H1 (cell line): ENCODE results near the gene PTPRD. TPM values are rescaled to one million over a fixed set of nuclear protein-coding genes. Genes with fewer than 3 reads are reported as not detected.

Experiments
- CTCF ChIA-PET: fragments of 300-600 bp; sonication (Branson Sonifier 250); formaldehyde crosslinking; loops from one replicate; lab custom pipeline; 2021; ENCODE audit not compliant: partially characterized antibody; lab: Charles Lee
- POLR2A ChIA-PET: fragments of 300-600 bp; sonication (Branson Sonifier 250); formaldehyde crosslinking; loops from one replicate; lab custom pipeline; 2021; ENCODE audit warnings: inconsistent platforms; ENCODE audit not compliant: partially characterized antibody; lab: Charles Lee
- DNase-seq, 2 experiments: peaks; one replicate each; pipeline versions ENCODE4 v3.0.0 to v3.0.0-alpha.2; 2010 to 2022; ENCODE audit warnings: low spot score in 2 of 2, low read depth in 1 of 2, mixed read lengths in 1 of 2
- FAIRE-seq: peaks from 2 replicates; lab custom pipeline; 2011; peaks lifted over from hg19 to GRCh38; lab: Jason Lieb, UNC
- H2AFZ ChIP-seq: 2 replicates; pipeline ENCODE4 v1.8.1; 2012; ENCODE audit warnings: low read length, inconsistent platforms
- H2AK5ac ChIP-seq: 2 replicates; pipeline ENCODE4 v1.6.1; 2013; ENCODE audit warnings: low read depth, low read length
- H2BK120ac ChIP-seq: replicated peaks from 2 replicates; pipeline ENCODE3; 2013; ENCODE audit warnings: low read depth, low read length, inconsistent platforms
- H2BK12ac ChIP-seq: 2 replicates; pipeline ENCODE4 v1.6.1; 2013; ENCODE audit warnings: low read depth, low read length
- H2BK15ac ChIP-seq: 2 replicates; pipeline ENCODE4 v1.6.1; 2013; ENCODE audit warnings: low read length
- H2BK20ac ChIP-seq: 2 replicates; pipeline ENCODE4 v1.6.1; 2013; ENCODE audit warnings: low read length
- H2BK5ac ChIP-seq: 2 replicates; pipeline ENCODE4 v1.6.1; 2013; ENCODE audit warnings: low read depth, low read length
- H3K14ac ChIP-seq: 2 replicates; pipeline ENCODE4 v1.6.1; 2013; ENCODE audit warnings: inconsistent platforms; ENCODE audit not compliant: insufficient read length
- H3K18ac ChIP-seq: 2 replicates; pipeline ENCODE4 v1.6.1; 2013; ENCODE audit warnings: low read length; ENCODE audit errors: extremely low read depth
- H3K23ac ChIP-seq: 2 replicates; pipeline ENCODE4 v1.6.1; 2013; ENCODE audit warnings: inconsistent platforms; ENCODE audit not compliant: insufficient read length
- H3K23me2 ChIP-seq: 2 replicates; pipeline ENCODE4 v1.6.1; 2013; ENCODE audit warnings: low read depth, low read length
- H3K27ac ChIP-seq: 2 replicates; pipeline ENCODE4 v1.6.1; 2011; ENCODE audit warnings: low read depth, low read length, inconsistent platforms
- H3K27me3 ChIP-seq, 4 experiments: replicated peaks in 1 of 4; 1 replicate in 1 of 4; 2 replicates in 3 of 4; pipeline versions ENCODE4 v1.6.1 to v1.8.1; 2011 to 2013; ENCODE audit warnings: low read length in 3 of 4, mild to moderate bottlenecking in 3 of 4, inconsistent platforms in 2 of 4, mixed read lengths in 2 of 4, moderate library complexity in 1 of 4; ENCODE audit not compliant: control insufficient read depth in 3 of 4, insufficient read depth in 3 of 4; ENCODE audit errors: extremely low read depth in 1 of 4
- H3K36me3 ChIP-seq, 4 experiments: 2 replicates each; pipeline versions ENCODE4 v1.6.1 to v1.8.1; 2011 to 2013; ENCODE audit warnings: mild to moderate bottlenecking in 4 of 4, low read length in 3 of 4, moderate library complexity in 2 of 4, control low read depth in 1 of 4, inconsistent platforms in 1 of 4; ENCODE audit not compliant: insufficient read depth in 4 of 4, control insufficient read depth in 2 of 4
- H3K4ac ChIP-seq: replicated peaks from 2 replicates; pipeline ENCODE3; 2013; ENCODE audit warnings: low read length, low read depth, mixed read lengths, inconsistent platforms; ENCODE audit not compliant: insufficient read length
- H3K4me1 ChIP-seq, 4 experiments: replicated peaks in 1 of 4; 1 replicate in 1 of 4; 2 replicates in 3 of 4; pipeline versions ENCODE4 v1.6.1 to v1.8.1; 2011 to 2013; ENCODE audit warnings: low read length in 3 of 4, inconsistent platforms in 2 of 4, mixed read lengths in 1 of 4; ENCODE audit not compliant: insufficient read depth in 4 of 4, control insufficient read depth in 3 of 4
- H3K4me2 ChIP-seq, 2 experiments: 2 replicates each; pipeline versions ENCODE4 v1.6.1 to v1.8.1; 2011 to 2013; ENCODE audit warnings: low read depth in 2 of 2, low read length in 2 of 2, control low read depth in 1 of 2, inconsistent platforms in 1 of 2, mild to moderate bottlenecking in 1 of 2; ENCODE audit not compliant: insufficient read depth in 1 of 2
- H3K4me3 ChIP-seq, 4 experiments: fragments of 200-600, 300-600 bp in 1 of 4; sonication (generic), shearing (Covaris generic), sonication (Bioruptor Twin) in 1 of 4; 2 replicates each; pipeline versions ENCODE4 v1.5.1 to v1.8.1; 2011 to 2016; ENCODE audit warnings: low read length in 4 of 4, low read depth in 3 of 4, control low read depth in 2 of 4, inconsistent platforms in 2 of 4, mild to moderate bottlenecking in 2 of 4, mixed read lengths in 1 of 4, moderate library complexity in 1 of 4; ENCODE audit not compliant: insufficient read depth in 2 of 4; ENCODE audit errors: extremely low read depth in 1 of 4
- H3K56ac ChIP-seq: replicated peaks from 2 replicates; pipeline ENCODE3; 2013; ENCODE audit warnings: low read depth, mild to moderate bottlenecking, mixed read lengths, low read length, inconsistent platforms; ENCODE audit not compliant: insufficient read length
- H3K79me1 ChIP-seq: 2 replicates; pipeline ENCODE4 v1.6.1; 2013; ENCODE audit warnings: low read depth, low read length, control low read depth
- H3K79me2 ChIP-seq, 2 experiments: 2 replicates each; pipeline versions ENCODE4 v1.6.1 to v1.8.1; 2012 to 2013; ENCODE audit warnings: low read length in 2 of 2, mild to moderate bottlenecking in 2 of 2, inconsistent platforms in 1 of 2; ENCODE audit not compliant: insufficient read depth in 2 of 2, control insufficient read depth in 1 of 2
- H3K9ac ChIP-seq, 4 experiments: replicated peaks in 1 of 4; 1 replicate in 1 of 4; 2 replicates in 3 of 4; pipeline versions ENCODE4 v1.6.1 to v1.8.1; 2011 to 2013; ENCODE audit warnings: low read depth in 3 of 4, low read length in 3 of 4, control low read depth in 2 of 4, mild to moderate bottlenecking in 2 of 4, moderate library complexity in 2 of 4, inconsistent platforms in 1 of 4; ENCODE audit errors: extremely low read depth in 1 of 4
- H3K9me3 ChIP-seq, 2 experiments: 2 replicates each; pipeline versions ENCODE4 v1.6.1 to v1.8.1; 2012 to 2013; ENCODE audit warnings: mild to moderate bottlenecking in 2 of 2, moderate library complexity in 2 of 2, control low read depth in 1 of 2, inconsistent platforms in 1 of 2, low read depth in 1 of 2, low read length in 1 of 2, mixed read lengths in 1 of 2; ENCODE audit not compliant: insufficient read depth in 2 of 2
- H4K20me1 ChIP-seq, 2 experiments: replicated peaks in 1 of 2; 2 replicates each; pipeline versions ENCODE3 to v1.8.1; 2011 to 2013; ENCODE audit warnings: inconsistent platforms in 2 of 2, low read length in 2 of 2, mild to moderate bottlenecking in 1 of 2; ENCODE audit not compliant: insufficient read depth in 2 of 2, control insufficient read depth in 1 of 2
- H4K5ac ChIP-seq: 2 replicates; pipeline ENCODE4 v1.6.1; 2013; ENCODE audit warnings: low read length, low read depth, mixed read lengths, inconsistent platforms; ENCODE audit not compliant: insufficient read length
- H4K8ac ChIP-seq: 2 replicates; pipeline ENCODE4 v1.8.0; 2013; ENCODE audit warnings: mild to moderate bottlenecking, moderate library complexity, low read length, inconsistent platforms; ENCODE audit not compliant: insufficient read depth; ENCODE audit errors: extremely low read depth
- H4K91ac ChIP-seq: replicated peaks from 2 replicates; pipeline ENCODE3; 2013; ENCODE audit warnings: low read length, mixed read lengths, inconsistent platforms; ENCODE audit not compliant: insufficient read length
- CREB1 ChIP-seq: IDR thresholded peaks from 2 replicates; pipeline ENCODE4 v1.6.1; 2012; ENCODE audit warnings: inconsistent platforms
- JUN ChIP-seq: IDR thresholded peaks from 2 replicates; pipeline ENCODE4 v1.6.1; 2011; ENCODE audit warnings: low read depth, mild to moderate bottlenecking, improper control_type of control experiment, low read length
- JUND ChIP-seq: IDR thresholded peaks from 2 replicates; pipeline ENCODE4 v1.6.1; 2011; ENCODE audit warnings: mild to moderate bottlenecking, improper control_type of control experiment, low read length
- POLR2A ChIP-seq, 2 experiments: IDR thresholded peaks; 1 replicate in 1 of 2; 2 replicates in 1 of 2; pipeline ENCODE4 v1.6.1; 2011; ENCODE audit warnings: low read depth in 2 of 2, low read length in 2 of 2, mild to moderate bottlenecking in 2 of 2; ENCODE audit errors: control extremely low read depth in 1 of 2
- WGBS, 2 experiments: shearing (Covaris generic) in 1 of 2; methylation state at CpG; one replicate each; pipeline versions ENCODE4 v1.1.6 to v1.1.7; 2013 to 2015; ENCODE audit warnings: low lambda C conversion rate in 2 of 2, mixed read lengths in 2 of 2, inconsistent platforms in 1 of 2, low coverage in 1 of 2, missing lambda C conversion rate in 1 of 2; ENCODE audit not compliant: insufficient replicate concordance in 2 of 2, insufficient coverage in 1 of 2, insufficient read length in 1 of 2; ENCODE audit errors: extremely low coverage in 1 of 2, missing lambda C conversion rate in 1 of 2; 5-methylcytosine and 5-hydroxymethylcytosine counted together
- polyA plus RNA-seq, 7 experiments: library from polyadenylated mRNA; depleted of rRNA in 3 of 7; stranded (reverse) in 5 of 7; unstranded in 2 of 7; fragments of >200 nt in 5 of 7; fragments of 200-250 nt in 2 of 7; gene quantifications; 1 replicate in 5 of 7; 2 replicates in 1 of 7; 4 replicates in 1 of 7; pipeline versions ENCODE4 v1.2.1 to v1.2.3, GENCODE V29; 2011 to 2013; ENCODE audit warnings: missing spikeins in 2 of 7, mixed read lengths in 2 of 7
- total RNA-seq: library from RNA; stranded (reverse); fragmentation: NEBNext Ultra II Directional; extraction: Animal tissue kit (Norgen Biotek cat#: 25700); gene quantifications from 2 replicates; pipeline ENCODE4 v1.2.1, GENCODE V29; 2021
- TF ChIP-seq, protein P1 (sequence below): IDR thresholded peaks from 2 replicates; pipeline ENCODE4 v1.6.1; 2012; ENCODE audit warnings: low read length, inconsistent platforms
- TF ChIP-seq, protein P2 (sequence below): IDR thresholded peaks from 2 replicates; pipeline ENCODE4 v1.6.1; 2012; ENCODE audit warnings: inconsistent platforms

The PTPRD gene
- total and polyA plus RNA-seq, 2 of the 8 experiments (the other 6 are each of a cell fraction or from before 2014, with no cell fraction given): 17.2 to 77.0 TPM

DNA sequence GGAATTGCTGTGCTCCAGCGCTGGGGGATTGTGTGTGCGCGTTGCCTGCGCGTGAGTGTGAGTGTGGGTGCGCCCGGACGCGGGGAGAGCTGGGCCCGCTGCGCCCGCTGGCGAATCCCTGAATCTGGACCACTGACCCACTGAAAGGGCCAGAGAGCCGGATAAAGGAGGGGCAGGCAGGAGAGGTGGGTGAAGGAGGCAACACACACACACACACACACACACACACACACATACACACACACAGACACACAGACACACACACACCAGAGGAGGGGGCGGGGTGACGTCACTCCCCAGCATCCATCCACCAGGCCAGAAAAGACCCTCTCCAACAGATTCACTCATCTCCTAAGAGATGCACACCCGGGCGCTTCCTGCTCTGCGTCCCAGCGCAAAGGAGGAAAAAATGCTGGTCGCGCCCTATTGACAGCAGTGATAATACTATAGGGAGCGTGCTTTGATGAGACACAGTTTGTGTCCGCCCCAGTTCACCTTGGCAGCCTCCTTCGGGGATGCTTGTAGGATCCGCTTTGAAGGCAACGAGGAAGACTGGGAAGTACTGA is 1754.1 kb downstream of the PTPRD start:
- ChIA-PET CTCF (interaction anchor here (0.7 to 3.4 kb wide), 2 partner anchors 36 to 60 kb away, joined by 3 to 17 read pairs; no protein-coding TSS in a partner anchor), POLR2A (interaction anchor here (0.7 to 1.7 kb wide), 4 partner anchors 11 to 1055 kb away, joined by 3 to 5 read pairs (median 3); no protein-coding TSS in a partner anchor)
- H2BK120ac ChIP-seq: no peak overlapping the region
- no peak overlapping the region for H3K14ac ChIP-seq
- H2BK15ac ChIP-seq: peak overlapping the region; percentile 83; the same call in 1 of the 2 replicates
- peak overlapping the region in 3 of 4 experiments; percentile 46 to 68 (median 46); a peak in 6 of 7 replicates for H3K9ac ChIP-seq
- H4K20me1 ChIP-seq: no peaks in the 10 kb centered on the region
- peaks cover 5% of the 10 kb centered on the region; the same call in 1 of the 2 replicates for H3K23me2 ChIP-seq
- no peaks in the 10 kb centered on the region for H3K9me3 ChIP-seq
- H4K8ac ChIP-seq: peak overlapping the region; percentile 19; the same call in 1 of the 2 replicates
- H2BK12ac ChIP-seq: peak overlapping the region; percentile 46; the same call in 1 of the 2 replicates
- H3K27me3 ChIP-seq: no peaks in the 10 kb centered on the region; a peak in 3 of 7 replicates
- no peak overlapping the region for H4K5ac ChIP-seq
- no peaks in the 10 kb centered on the region for H3K36me3 ChIP-seq
- H2AFZ ChIP-seq: peak overlapping the region; percentile 84
- H3K4ac ChIP-seq: no peak overlapping the region
- peak overlapping the region; percentile 89 to 99 (median 94) for H3K4me3 ChIP-seq
- H3K79me2 ChIP-seq: peaks cover 0 to 26% of the 10 kb centered on the region in 2 experiments; a peak in 2 of 4 replicates
- no peak overlapping the region for H3K23ac ChIP-seq
- no peak overlapping the region for H2BK20ac ChIP-seq
- WGBS, 2 experiments: 25% methylated on average over 24 of the region's 27 CpGs; no CpG with 5 or more reads in 1 of the 2 experiments
- H3K4me1 ChIP-seq: peaks cover 2 to 14% (median 6%) of the 10 kb centered on the region in 4 experiments; a peak in 5 of 7 replicates
- no peak overlapping the region for H3K27ac ChIP-seq
- no peak overlapping the region for H2AK5ac ChIP-seq
- no peaks in the 10 kb centered on the region for H3K79me1 ChIP-seq
- peak overlapping the region; percentile 95 to 97 for H3K4me2 ChIP-seq
- peak in 1 of 2 experiments; percentile 61 for DNase-seq
- FAIRE-seq: no peak
- no peak overlapping the region for H3K56ac ChIP-seq
- H3K18ac ChIP-seq: peak overlapping the region; percentile 79
- peak; percentile 70 for TF ChIP-seq CREB1
- TF ChIP-seq JUND: peak; percentile 80; the same call in 1 of the 2 replicates
- TF ChIP-seq, protein P1, sequence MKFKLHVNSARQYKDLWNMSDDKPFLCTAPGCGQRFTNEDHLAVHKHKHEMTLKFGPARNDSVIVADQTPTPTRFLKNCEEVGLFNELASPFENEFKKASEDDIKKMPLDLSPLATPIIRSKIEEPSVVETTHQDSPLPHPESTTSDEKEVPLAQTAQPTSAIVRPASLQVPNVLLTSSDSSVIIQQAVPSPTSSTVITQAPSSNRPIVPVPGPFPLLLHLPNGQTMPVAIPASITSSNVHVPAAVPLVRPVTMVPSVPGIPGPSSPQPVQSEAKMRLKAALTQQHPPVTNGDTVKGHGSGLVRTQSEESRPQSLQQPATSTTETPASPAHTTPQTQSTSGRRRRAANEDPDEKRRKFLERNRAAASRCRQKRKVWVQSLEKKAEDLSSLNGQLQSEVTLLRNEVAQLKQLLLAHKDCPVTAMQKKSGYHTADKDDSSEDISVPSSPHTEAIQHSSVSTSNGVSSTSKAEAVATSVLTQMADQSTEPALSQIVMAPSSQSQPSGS: 0 out of 2 replicates have a peak, but pooled peaks have one; percentile 83
- TF ChIP-seq, protein P2, sequence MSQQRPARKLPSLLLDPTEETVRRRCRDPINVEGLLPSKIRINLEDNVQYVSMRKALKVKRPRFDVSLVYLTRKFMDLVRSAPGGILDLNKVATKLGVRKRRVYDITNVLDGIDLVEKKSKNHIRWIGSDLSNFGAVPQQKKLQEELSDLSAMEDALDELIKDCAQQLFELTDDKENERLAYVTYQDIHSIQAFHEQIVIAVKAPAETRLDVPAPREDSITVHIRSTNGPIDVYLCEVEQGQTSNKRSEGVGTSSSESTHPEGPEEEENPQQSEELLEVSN: no peak
- TF ChIP-seq POLR2A (IDR thresholded peaks at IDR 0.05; ENCODE audit: control extremely low read depth in 1 of 2, low read depth in 2 of 2, low read length in 2 of 2): no peak
- 0 out of 2 replicates have a peak, but pooled peaks have one; percentile 19 for TF ChIP-seq JUN
- H4K91ac ChIP-seq: no peak overlapping the region
- H2BK5ac ChIP-seq: peak overlapping the region; percentile 7; the same call in 1 of the 2 replicates
